NCI-H345 treated with DMSO at 0.1 percent for 48 hours (cell line): ENCODE data around the gene TMEM129.
"Not testable (repeated sequence)": the region's sequence is repeated elsewhere in the genome, so short reads cannot be mapped to it uniquely, and the experiment has no call there.

Source experiments
- DNase-seq: peaks from one replicate; lab custom pipeline; 2025; ENCODE audit not compliant: unreplicated experiment; lab: John Stamatoyannopoulos, UW

TMEM129 gene

DNA sequence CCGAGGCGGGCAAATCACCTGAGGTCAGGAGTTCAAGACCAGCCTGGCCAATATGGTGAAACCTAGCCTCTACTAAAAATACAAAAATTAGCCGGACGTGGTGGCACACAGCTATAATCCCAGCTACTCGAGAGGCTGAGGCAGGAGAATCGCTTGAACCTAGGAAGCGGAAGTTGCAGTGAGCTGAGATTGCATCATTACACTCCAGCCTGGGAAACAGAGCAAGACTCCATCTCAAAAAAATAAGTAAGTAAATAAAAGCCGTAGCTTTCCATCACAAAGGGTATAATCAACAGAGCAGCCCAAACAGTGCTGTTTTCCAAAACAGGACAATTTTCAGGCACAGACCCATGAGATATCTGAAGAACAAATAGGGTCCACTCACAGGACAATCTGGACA is 19.5 kb downstream of the TMEM129 start:
- not testable (repeated sequence) for DNase-seq

DNA sequence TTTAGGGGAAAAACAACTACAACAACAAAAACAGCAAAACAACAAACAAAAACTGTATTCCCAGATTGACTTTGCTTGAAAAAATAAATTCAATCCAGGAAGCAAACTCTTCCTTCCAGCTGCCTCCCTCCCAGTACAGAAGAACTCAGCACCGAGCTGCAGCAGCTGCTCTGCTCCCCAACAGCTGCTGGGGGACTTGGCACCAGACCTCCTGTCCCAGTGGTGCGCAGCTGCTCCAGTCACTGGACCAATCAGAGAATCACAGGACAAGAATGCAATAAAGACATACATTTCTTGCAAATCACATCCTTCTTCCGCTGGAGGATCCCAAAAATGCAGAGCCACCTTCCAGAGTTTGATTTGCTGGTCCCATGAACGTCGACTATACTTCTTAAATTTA is 25.2 kb downstream of the TMEM129 start:
- DNase-seq, result no peak

DNA sequence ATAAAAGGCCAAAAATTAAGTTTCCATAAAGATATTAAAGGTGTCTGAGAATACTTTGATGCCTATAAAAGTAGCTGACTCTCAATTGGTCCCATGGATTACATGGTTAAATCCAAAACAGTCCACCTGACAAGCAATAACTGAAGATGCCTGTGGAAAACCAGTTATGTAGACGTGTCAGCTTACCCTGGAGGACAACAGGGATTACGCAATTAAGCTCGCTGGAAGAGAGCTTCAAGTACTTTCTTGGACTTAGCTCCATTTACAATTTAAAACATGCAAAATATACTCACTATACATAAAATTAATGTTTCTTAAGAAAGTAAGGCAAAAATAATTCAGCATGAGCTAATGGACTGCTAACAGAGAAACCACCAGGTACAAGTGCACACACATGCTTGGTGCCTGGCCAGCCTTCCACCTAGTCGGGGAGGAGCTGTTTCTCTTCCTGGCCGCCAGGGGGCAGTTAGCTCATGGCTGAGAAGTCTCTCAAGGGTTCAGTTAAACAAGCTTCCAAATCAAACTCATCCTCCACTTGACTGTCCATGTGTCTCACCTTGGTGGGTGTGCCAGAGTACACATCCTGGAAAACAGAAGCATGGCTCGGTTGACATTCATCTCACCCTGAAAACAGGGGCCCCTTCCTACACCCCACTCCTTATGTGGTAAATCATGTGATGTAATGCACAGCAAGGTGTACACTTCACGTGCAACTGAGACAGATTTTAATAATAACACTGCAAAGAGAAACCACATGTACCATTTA is 27.8 kb downstream of the TMEM129 start:
- peak; percentile 42 for DNase-seq

DNA sequence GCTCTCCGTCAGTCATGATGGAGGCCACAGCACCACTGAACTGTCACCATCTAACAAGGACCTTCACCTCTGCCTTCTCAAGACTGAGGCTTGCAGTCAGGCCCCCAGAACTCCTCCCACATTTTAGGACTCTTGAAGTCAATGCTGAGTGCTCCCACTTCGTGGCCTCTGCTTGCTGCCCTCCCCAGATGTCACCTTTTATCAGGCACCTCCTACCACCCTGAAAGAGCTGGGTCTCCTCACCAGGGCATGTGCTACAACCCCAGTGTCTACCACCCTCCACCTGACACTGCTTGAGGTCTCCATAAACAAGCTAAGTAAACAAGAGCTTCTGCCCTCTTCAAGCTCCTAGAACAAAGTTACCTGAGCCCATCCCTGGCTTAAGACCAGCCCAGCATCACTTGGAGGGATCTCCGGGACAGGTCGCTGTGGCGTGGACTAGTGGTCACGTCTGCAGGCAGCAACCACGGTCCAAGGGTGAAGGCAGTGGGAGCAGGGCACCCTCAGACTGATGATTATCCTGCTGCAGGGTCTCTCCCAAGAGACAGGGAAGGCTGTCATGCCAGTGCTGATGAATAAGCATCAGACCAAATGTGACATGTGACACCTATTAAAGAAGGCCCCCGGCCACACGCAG is 29.3 kb downstream of the TMEM129 start:
- no peak for DNase-seq

DNA sequence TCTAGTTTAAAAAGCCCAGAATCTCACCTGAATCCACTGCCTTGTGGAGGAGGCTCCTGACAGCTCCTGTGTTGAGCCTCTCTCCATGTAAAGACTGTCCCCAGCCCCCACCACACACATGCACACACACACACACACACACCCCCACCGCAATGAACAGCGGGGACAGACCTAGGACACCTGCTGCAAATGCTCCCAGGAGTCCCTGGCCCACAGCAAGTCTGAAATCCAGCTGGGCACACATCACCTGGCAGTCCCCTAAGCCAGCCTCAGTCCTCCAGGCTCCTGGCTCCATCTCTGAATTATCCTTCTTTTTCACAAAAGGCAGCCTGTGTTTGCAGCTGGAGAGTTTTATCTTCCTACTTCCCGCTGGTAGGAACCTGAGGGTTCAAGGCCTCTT is 30.4 kb downstream of the TMEM129 start:
- no peak for DNase-seq

DNA sequence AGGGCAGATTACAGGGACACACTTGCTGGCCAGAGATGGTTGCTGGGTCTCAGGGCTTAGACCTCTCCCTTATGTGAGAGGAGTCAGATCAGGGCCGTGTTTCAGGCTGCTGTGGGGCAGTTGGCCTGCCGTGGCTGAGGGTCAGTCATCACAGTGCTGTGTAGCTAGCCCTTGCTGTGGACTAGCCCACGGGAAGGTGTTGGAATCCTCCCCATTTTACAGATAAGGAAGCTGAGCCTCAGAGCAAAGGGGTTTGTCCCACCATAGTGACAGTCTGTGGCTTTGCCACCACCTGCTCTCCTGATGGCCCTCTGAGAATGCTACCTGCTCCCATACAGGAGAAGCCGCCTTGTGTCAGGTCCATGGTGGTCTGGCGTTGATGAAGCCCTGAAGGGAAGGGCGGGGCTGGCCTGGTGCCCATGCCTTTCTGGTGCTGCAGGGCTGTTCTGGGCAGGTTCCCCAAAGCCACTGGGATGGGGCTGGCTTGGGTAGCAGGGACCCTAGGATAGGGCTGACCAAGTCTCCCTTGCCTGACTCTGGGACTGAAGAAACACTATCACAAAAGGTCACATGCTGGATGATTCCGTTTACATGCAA is 34.6 kb downstream of the TMEM129 start:
- DNase-seq, result no peak

DNA sequence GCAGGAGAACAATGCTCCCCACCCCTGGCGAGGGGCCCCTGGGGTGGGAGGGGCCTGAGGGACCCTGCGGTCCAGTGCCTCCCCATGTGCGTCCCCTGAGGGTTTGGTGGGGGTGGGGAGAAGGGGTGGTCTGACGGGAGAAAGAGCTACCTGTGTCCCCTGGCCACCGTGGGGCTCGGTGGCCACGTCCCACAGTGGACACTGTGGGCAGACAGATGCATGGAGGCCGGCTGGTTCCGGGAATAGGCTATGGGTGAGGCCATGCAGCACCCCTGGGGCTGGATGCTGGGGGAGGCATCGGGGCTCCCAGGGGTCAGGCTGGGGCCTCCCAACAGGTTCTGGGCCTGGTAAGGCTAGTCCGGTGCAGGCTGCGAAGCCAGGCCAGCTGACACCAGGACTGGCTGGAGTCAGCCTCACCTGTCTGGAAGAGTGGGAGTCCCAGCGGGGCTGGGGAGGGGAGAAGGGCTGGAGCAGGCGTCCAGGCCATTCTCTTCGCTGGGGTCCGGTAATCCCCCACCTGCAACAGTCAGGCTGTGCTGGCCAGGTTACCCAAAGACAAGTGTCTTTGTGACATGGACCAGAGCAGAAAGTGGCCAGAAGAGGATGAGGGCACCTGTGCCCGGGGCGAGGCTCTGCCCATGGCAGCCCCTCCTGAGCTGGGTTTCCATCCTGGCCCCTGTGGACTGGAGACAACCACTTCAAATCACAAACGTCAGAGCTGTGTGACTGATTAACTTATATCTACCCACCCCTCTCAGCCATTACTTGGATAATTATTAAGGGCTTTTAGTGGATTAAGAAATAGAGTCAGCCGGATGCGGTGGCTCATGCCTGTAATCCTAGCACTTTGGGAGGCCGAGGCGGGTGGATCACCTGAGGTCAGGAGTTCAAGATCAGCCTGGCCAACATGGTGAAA is 35.6 kb downstream of the TMEM129 start:
- DNase-seq, result no peak

DNA sequence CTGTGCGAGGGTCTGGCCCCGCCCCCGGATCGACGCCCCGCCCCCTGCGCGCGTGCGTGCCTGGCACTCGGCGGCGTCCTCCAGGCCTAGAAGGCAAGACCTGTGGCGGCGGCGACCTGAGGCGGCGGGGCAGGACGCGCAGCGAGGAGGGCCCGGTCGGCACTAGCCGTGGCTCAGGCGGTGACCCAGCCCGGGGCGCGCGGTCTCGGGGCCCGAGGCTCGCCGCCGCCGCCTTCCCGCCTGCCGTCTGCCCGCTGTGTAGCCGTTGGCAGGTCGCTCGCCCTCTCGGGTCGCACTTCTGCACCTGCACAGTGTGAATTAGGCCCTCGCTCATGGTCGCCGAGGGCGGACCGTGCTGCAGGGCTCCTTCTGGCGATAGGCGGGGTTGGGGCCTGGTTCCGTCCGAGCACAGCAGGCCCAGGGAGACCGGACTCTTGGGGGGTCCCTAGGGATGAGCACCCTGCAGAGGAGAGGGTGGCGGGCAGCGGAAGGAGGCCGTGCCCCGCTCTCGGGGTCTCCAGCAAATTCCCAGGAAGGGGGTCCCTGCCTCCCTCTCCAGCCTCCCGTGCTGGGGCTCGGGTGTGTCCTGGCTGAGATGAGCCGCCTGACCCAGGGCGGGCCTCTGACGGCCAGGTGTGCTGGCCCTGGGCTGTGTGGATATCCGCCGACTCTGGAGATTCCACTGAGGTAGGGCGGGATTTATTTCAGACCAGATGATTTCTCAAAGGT is 36.5 kb downstream of the TMEM129 start:
- DNase-seq, result no peak

DNA sequence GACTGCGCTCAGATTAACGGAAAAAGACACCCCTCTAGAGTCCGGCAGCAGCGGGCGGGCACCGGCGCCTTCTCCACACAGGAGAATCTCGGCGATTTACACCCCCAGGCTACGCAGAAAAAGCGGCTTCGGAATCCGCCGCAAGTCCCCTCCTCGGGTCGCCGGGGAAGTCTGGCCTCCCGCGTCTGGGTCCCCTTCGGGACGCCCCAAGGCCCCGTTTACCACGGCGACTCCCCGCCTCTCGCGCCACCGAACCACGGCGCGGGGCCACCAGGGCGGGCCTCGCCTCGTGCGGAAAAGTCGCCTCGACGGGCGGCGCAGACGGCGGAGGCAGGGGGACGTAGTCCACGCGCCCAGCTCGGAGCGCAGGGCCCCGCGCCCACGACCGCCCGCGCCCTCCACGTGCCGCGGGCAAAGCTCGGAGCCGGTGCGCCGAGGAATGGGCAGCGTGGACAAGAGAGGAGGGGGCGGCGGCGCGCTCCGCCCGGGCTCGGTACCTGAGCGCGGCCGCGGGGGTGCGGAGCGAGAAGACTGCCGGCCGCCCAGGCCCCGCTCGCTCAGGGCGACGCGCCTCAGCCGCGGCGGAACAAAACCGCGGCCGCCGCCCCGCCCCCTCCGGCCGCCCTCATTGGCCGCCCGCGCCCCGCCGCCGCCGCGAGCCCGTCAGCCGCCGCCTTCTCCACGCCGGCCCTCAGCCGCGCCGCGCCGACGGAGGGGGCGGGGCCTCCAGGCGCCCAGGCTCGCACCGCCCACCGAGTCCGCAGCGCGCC is 37.2 kb downstream of the TMEM129 start, which contains the start of gene FAM53A:
TSS of gene FAM53A (minus strand) at position 578 of the 770 bp plus-strand sequence. CDS start 15,572 bp downstream, outside the sequence.
- DNase-seq, result peak; percentile 30

DNA sequence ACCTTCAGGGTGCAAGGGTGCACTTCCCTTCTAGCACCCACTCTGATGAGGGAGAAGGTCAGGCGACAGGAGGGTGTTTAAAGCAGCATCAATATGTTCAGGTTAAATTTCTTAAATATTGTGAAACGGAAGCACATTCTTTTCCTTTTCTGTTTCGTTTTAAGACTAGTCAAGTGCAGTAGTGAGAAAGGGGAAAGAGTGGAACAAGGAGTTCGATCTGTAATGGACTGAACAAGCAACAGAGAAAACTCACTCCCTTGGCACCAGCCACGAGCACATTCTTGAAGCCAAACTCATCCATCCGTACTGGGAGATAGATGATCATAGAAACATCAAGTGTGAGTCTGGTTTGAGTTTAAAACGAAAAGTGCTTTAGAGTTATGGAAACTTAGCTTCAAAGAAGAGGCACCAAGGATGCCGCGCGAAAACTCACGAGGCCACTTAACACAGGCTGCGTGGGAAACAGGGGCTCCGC is 37.8 kb downstream of the TMEM129 start:
- no peak for DNase-seq

DNA sequence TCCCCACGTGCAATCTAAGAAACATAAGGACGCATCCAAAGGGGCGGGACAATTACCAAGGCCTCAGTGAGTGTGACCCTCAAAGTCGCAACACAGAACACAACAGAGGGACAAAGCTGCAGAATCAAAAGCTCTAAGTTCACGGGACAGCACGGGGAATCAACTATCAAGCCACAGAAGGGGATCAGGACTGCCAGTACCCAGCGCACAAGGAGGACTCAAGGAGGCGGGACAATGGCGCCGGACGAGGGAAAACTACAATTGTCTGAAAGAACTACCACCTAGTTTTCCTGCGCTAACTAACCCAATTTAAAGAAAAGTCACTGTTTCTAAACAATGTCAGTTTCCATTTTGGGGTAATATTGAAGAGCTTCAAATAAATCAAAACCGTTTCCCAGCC is 38.3 kb downstream of the TMEM129 start:
- no peak for DNase-seq

DNA sequence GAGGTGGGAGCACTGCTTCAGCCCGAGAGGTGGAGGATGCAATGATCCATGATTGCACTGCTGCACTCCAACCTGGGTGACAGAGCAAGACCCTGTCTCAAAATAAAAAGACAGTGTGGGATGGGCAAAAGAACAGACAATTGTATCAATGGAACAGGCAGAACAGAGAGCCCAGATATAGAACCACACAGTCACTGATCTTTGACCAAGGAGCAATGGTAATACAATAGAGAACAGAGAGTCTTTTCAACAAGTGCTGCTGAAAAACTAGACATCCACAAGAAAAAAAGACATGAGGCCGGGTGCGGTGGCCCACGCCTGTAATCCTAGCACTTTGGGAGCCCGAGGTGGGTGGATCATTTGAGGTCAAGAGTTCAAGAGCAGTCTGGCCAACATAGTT is 42.9 kb downstream of the TMEM129 start:
- no peak for DNase-seq

DNA sequence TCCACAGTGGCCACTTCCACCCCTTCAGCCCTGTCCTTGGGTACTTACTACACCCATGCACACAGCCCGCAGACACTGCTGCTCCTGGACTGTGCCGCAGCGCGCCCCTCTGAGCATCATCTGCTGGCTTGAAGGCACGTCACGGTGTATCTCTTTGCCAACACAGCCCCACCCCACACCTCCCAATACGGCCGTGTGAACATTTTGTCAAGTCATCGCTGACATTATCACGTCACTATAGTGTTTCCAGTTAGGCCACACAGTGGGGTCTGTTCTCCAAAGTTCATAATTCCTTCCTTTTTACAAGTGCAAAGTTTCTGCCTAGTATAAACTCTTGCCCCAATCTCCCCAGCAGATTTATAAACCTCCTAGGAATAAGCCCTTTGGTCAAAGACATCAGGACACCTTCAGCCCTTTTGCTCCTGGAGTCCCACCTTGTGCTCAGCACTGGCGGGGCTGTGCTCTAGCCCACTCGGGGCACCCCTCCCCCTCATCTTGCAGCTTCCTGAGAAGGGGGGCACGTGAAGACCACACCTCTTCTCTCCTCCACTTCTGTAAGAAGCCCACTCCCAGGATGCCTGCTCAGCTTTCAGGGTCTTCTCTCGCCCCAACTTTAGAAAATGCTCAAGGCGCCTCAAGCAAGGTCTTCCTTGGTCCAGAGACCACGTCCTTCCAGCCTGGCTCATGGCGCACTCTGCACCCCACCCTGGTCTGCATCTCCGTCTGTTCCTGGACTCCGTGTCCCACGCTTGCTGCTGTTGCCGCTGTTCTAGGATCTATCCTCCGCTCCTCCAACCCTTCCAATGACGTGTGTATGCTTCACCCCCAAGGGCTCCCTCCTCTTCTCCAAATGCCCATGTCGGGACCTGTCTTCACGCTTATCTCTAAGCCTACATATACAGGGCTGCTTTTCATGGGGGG is 44.3 kb downstream of the TMEM129 start:
- DNase-seq, result no peak

DNA sequence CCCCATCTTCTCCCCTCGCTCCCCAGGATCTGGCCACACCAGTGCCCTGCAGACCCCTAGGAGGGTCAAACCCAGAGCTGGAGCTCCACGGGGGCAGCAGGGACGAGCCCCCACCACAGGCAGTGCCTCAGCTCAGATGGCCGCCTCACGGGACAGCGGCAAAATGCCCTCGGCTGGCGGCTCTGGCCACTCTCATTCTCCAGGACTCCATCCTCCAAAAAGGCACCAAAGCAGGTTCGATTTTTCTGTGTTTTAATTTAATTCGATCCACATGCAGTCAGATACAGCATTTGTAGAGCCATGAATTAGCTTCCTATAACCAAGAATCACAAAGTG is 45.4 kb downstream of the TMEM129 start:
- no peak for DNase-seq

DNA sequence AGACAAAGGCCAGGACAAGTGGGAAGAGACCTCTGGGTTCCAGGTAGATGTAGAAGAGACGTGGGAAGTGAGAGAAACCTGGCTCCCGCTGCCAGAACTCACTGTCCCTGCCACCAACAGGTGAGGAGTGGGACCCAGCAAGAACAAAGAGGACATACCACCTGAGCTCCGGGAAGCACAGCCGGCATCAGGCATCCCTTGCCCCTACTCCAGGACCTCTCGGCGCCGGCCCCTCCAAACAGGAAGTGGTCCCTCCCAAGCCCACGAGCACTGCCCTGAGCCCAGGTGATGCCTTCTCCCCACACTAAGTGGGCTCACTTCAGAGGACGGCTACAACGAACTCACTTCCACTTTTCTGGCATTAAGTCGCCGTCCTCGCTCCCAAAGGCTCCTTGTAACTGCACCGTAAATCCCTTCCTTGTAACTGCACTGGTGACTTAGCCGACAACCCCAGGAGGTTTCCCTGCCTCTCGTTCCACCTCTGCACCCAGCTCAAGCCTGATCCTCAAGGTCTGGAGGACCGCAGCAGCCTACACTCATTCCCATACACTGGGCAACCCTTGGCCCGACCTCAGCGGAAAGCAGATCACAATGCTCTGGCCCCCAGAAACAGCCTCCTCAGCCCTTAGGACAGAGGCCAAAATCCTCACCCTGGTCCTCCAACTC is 45.9 kb downstream of the TMEM129 start:
- no peak for DNase-seq

DNA sequence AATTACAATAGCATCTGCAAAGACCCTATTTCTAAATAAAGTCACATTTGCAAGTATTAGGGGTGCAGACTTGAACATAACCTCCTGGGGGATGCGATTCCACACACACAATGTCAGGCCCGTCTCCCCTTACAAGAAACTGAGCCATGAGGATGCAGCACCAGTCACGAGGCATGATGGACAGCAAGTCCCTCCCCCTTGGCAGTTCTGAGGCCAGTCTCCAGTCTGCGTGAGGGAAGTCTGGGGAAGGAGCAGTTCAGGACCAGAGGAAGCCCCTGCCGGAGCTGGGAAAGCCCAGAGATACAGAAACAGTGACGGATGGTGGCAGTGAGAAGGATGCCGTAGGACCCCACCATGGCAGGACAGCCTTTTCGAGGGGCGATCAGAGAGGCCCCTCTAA is 46.4 kb downstream of the TMEM129 start:
- no peak for DNase-seq

DNA sequence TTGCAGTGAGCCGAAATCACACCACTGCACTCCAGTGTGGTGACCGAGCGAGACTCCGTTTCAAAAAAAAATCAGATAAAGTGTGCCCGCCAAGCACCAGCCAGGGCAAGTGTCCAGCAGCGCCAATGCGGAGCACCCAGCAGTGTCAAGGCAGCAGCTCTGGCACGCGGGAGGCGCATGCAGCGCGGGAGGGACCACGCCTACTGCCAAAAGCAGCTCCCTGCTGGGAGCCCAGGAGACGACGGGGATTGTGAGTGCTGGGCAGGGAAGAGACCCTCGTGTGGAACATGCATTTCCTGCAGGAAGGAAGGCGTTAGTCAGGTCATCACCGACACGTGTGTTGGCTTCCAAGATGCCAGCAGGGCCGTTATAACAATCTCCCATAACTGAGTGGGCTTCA is 47.5 kb downstream of the TMEM129 start:
- DNase-seq, result no peak

DNA sequence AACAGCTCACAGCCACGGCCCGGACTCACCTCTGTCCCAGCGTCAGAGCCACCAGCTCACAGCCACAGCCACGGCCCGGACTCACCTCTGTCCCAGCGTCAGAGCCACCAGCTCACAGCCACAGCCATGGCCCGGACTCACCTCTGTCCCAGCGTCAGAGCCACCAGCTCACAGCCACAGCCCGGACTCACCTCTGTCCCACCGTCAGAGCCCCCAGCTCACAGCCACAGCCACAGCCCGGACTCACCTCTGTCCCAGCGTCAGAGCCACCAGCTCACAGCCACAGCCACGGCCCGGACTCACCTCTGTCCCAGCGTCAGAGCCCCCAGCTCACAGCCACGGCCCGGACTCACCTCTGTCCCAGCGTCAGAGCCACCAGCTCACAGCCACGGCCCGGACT is 50.1 kb downstream of the TMEM129 start:
- not testable (repeated sequence) for DNase-seq
